Heart left ventricle (tissue), 13 donors: ENCODE data around the gene FBXL7.

Source experiments
- CTCF ChIP-seq, 12 donors: fragments of 200-600 bp; sonication (generic) in 4 of 12; IDR thresholded peaks; one replicate each; pipeline versions ENCODE4 v1.5.0 to v1.8.0; 2018 to 2022; ENCODE audit warnings: antibody characterized with exemption in 12 of 12, mild to moderate bottlenecking in 5 of 12
- POLR2A ChIP-seq, 2 donors: fragments of 450-650 bp; IDR thresholded peaks; one replicate each; pipeline ENCODE4 v1.6.1; 2017; ENCODE audit warnings: antibody characterized with exemption in 2 of 2, mild to moderate bottlenecking in 2 of 2, moderate library complexity in 2 of 2
- donor health status: ischemic (EF 13 %, LVEDD 7.1; RV severe dilation, severe dysfunction).
- donor health status: DM: no; HTN: yes; CAD: no.
- donor health status: DM: no; HTN: no; CAD: no.
- donor health status: ischemic (EF 25% LVEDD 6.9; RV normal size, moderate dysfunction).
- donor health status: ischemic (EF 25% LVEDD 5.7; RV mildly dilated, moderate dysfunction).
- donor health status: ischemic (EF 35%, LVEDD 5.7; RV mildly dilated, moderate dysfunction).
- donor health status: nonischemic (EF 11% LVEDD 7.7; RV severe dilation, severe dysfunction).
- donor health status: DM: yes; HTN: yes; CAD: no.
- donor health status: PGD.
- donor health status: ischemic (EF 29% LVEDD 5.4; RV normal size, mild dysfunction).
- donor health status: nonischemic (EF 23%, LVEDD 6.1; RV moderate dilation, normal function).

GRCh38 chr5:15635289-15635616 is 135.3 kb downstream of the FBXL7 start:
- TF ChIP-seq CTCF (IDR thresholded peaks at IDR 0.05), result no peak
- no peak for TF ChIP-seq POLR2A (IDR thresholded peaks at IDR 0.05)
